SU-DHL-6 (cell line): ENCODE data around the gene GALNT11.
"Not testable (repeated sequence)": the region's sequence is repeated elsewhere in the genome, so short reads cannot be mapped to it uniquely, and the experiment has no call there.

ENCODE experiments used
- CTCF ChIP-seq: fragments of 200-600 bp; sonication (generic); IDR thresholded peaks from one replicate; pipeline ENCODE4 v1.5.1; 2017; ENCODE audit warnings: antibody characterized with exemption, mild to moderate bottlenecking, low read length, moderate library complexity; ENCODE audit not compliant: insufficient read depth, poor library complexity, severe bottlenecking
- EZH2phosphoT487 ChIP-seq: fragments of 200-600 bp; sonication (generic), shearing (Covaris generic); conservative IDR thresholded peaks from 2 replicates; pipeline ENCODE4 v1.6.1; 2018; ENCODE audit warnings: mild to moderate bottlenecking, antibody characterized with exemption, low read length, moderate library complexity, mixed read lengths

GRCh38 chr7:152043086-152043485 lies 17.6 kb downstream of the GALNT11 start:
- TF ChIP-seq CTCF, EZH2phosphoT487: not testable (repeated sequence)
